Iris pigment epithelial cell (primary cell): ENCODE results near the gene FGD6.
"Not testable (repeated sequence)": the region's sequence is repeated elsewhere in the genome, so short reads cannot be mapped to it uniquely, and the experiment has no call there.

Experiments used
- DNase-seq: peaks from one replicate; pipeline ENCODE4 v3.0.0-alpha.2; 2011; ENCODE audit warnings: low read depth

Gene FGD6

DNA sequence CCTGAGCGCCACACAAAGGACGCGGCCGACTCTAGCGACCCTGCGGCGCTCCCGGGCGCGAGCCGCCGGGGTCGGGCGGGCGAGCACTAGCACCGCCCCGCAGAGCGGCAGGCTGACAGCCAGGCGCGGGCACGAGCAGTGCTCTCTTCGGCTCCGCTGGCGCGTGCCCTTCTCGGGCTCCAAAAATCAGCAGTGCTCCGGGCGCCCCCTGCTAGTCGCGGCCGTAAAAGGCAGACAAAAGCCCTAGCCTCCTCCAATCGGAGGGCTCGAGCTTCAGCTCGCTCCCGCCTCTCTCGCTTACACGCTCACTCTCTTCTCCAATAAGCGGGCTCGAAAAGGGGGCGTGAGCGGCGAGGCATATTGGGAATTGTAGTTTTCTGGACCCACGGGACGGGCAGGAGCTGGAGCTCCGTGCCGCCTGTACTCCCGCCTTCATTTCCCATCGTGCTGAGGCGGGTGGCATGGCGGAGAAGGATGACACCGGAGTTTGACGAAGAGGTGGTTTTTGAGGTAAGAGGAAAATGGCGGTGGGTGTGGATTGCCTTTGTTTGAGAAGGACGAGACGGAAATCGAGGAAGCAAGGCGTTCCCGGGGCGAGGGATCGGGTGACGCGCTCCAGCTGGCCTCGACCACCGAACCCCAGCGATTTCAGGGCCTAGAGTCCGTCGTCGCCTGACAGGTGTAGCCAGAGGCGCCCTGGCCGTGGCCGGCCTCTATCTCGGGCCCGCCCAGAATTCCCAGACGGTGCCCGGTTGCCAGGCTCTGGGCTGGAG, at the start of gene FGD6, which contains the start of gene VEZT:
Gene FGD6 (minus strand): TSS at position 91 of the 773 bp plus-strand sequence. CDS start 227 bp downstream, outside the sequence.
Gene VEZT (plus strand): TSS at position 431 of the 773 bp plus-strand sequence. CDS start 44 bp downstream, at position 475.
- DNase-seq = peak; percentile 100

DNA sequence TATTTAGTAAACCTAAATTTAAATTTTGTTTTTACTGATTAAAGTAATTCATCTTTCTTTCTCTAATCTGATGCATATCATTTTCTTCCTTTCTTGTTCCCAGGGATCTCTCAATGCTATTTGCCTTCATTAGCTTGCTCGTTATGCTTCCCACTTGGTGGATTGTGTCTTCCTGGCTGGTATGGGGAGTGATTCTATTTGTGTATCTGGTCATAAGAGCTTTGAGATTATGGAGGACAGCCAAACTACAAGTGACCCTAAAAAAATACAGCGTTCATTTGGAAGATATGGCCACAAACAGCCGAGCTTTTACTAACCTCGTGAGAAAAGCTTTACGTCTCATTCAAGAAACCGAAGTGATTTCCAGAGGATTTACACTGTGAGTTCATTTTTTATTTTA, 49.0 kb upstream of the FGD6 start:
- DNase-seq = no peak

DNA sequence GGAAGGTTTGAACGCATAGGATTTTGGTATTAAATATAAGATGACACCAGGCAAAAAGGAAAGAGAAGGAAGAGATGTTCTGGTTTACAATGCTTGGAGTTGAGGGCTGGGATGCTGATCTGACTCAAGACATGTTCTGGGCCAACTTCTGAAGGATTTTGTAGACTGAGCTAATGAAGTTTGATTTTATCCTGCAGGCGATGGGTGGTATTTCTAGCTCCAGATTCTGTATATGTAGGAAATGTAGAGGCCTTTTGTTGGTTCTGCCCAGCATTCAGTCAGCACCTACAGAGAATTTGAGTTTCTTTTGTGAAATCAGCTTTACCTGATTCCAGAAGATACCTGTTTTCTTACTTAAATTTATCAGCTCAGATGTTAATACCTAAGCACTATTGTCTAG, 48.5 kb upstream of the FGD6 start:
- DNase-seq = no peak

DNA sequence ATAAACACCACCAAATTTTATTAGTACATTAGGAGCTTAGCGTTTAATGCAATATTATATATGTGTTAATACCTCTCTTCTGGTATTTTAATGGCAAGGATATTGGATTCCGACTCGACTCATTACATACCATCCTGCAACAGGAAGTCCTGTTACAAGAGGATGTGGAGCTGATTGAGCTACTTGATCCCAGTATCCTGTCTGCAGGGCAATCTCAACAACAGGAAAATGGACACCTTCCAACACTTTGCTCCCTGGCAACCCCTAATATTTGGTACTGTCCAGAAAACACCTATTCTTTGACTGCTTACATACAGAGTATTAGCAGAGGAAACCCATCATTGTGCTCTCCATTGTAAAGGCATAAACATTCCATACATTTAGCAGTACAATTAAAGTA, 45.5 kb upstream of the FGD6 start:
- peak; percentile 34 for DNase-seq

DNA sequence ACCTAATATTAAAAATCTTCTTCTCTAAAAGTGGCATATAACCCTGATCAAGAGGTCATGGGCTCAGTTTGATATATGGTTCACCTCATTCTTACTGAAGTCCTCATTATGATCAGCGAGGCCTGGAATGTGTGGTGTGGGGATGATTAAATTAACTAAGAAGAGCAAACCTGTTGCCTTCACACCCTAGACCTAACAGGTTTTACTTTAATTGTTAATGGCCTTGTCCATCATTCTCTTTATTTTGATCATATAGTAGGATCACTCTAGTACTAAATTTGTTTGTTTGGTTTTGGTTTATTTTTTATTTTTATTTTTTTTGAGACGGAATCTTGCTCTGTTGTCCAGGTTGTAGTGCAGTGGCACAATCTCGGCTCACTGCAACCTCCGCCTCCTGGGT, 43.8 kb upstream of the FGD6 start:
- no peak for DNase-seq

DNA sequence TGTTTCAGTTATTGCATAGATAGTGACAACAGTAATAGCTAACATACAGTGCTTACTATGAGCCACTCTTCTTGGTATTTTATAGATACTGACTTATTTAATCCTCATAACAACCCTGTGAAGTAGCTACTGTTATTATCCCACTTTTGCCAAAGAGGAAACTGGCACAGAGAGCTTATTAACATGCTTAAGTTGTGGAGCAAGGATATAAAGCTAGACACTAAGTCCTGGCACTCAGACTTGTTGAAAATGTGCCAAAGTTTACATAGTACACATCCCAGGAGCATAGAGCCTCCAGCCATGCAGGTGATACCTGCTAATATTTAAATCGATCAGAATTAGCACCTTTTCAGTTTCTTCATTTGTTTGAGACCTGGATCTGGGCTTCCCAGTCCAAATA, 42.1 kb upstream of the FGD6 start:
- no peak for DNase-seq

DNA sequence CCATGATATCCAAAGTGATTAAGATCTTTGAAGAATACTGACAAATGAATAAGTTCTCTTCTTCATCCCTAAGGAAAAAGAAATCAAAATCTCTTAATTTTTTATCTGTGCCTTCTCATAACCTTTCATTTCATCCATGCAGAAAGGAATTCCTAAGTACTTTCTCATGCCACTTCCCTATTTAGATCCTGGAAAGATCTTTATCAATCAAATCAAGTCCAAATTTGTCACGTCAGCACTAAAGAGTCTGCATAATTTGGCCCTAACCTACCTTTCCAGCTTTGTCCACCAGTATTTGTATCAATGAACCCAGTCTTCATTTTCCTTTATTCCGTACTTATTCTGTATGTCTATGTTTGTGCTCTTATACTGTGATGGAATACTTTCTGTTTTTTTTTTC, 41.5 kb upstream of the FGD6 start:
- DNase-seq = no peak

DNA sequence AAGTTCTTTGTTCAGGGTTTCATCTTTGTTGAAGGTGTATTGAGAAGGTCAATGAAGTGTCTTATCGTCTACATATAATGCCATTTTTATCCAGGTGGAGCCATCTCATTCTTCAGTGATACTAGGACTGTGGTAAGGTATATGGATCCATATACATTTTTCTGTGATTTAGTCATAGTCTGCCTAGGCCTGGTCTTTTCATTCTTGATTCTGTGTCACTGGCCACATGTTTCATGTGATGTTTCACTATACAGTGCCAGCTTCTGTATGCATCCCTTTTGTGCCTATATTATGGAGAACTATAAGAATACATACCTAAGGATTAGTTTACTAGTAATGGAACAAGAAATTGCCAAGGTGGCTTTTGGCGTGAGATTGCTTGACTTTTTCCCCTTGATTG, 40.9 kb upstream of the FGD6 start:
- DNase-seq = peak; percentile 17

DNA sequence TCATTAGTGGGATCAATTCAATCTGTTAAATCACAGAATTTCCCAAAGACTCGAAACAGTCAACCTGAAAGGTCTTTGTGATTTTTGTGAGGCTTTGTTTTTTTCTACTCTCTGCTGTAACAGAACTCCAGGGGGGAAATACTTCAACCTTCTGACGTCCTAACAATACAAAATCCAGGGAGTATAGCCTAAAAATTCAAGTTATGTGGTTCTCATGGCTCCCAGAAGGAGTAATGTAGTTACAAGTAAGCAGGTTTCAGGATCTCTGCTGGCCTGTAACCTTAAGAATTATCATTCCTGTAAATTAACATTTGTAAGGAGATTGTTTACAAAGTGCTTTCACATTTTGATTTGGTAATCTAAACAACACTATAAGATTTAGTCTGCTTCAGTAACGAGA, 40.3 kb upstream of the FGD6 start:
- peak; percentile 32 for DNase-seq

DNA sequence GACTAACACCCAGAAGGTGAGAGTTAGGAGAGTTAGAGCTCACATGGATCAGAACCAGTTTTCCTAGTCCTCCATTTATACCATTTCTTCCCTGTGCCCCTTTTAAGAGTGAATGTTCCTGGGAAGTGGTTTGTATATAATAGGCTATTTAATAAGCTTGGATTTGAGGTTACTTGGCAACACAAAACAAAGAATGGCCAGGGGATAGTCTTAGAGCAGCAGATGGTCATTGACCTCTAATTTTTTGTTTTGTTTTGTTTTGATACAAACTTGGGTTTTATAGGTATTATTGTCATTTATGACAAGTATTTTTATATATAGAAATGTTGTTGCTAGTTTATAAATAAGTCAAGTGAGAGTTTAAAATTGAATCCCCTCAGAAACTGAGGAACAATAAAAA, 36.1 kb upstream of the FGD6 start:
- no peak for DNase-seq

DNA sequence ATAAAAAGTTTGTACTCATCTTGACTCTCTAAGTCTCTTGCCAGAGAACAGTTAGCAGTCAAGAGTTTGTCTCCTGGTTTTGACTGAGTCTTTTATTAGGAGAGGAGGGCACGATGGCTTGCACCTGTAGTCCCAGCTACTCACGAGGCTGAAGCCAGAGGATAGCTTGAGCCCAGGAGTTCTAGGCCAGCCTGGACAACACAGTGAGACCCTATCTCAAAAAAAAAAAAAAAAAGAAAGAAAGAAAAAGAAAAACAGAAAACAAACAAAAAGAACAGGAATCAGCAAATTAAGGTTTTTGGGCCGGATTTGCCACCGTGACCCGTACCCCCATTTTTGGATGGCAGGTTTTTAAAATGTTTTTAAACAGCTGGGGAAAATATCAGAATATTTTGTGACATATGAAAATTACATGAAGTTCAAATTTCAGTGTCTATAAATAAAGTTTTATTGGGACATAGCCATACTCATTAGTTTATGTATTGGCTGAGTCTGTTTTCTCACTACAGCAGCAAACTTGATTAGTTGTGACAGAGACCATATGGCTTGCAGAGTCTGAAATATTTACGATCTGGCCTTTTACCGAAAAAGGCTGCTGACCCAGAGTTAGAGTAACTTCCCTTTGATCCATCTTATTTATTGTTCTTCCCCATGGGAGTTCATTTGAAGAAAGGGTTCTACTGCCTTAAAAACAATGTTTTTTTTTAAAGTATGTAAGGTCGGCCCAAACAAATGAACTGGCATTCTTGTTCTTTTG, 31.5 kb upstream of the FGD6 start:
- DNase-seq = no peak

DNA sequence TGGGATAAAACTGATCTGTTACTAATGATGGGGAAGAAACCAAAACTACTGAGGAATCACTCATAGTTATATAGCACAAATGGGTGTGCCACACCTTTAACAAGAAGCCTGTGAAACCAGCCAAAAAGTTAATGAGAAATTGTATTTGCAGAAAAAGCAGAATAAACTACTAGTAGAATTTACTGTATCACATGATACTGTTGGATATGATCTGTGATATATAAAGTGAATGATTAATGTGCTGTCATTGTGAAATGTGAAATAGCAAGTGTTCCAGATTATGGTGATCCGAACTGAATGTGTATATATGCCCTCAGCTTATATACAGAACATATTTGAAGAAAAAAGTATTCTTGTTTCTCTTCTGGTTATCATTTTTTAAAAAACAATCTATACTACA, 30.8 kb upstream of the FGD6 start:
- no peak for DNase-seq

DNA sequence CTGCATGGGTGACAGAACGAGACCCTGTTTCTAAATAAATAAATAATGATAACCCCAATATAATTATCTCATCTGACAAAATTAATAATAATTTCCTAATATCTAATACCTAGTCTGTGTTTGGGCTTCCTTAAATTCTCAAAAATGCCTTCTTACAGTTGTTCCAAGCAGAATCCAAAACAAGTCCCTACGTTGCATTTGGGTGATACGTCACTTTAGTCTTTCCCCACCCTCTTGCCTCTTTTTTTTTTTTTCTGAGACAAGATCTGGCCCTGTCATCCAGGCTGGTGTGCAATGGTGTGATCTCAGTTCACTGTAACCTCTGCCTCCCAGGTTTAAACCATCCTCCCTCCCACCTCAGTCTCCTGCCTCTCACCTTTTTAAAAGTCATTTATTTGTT, 27.1 kb upstream of the FGD6 start:
- no peak for DNase-seq

DNA sequence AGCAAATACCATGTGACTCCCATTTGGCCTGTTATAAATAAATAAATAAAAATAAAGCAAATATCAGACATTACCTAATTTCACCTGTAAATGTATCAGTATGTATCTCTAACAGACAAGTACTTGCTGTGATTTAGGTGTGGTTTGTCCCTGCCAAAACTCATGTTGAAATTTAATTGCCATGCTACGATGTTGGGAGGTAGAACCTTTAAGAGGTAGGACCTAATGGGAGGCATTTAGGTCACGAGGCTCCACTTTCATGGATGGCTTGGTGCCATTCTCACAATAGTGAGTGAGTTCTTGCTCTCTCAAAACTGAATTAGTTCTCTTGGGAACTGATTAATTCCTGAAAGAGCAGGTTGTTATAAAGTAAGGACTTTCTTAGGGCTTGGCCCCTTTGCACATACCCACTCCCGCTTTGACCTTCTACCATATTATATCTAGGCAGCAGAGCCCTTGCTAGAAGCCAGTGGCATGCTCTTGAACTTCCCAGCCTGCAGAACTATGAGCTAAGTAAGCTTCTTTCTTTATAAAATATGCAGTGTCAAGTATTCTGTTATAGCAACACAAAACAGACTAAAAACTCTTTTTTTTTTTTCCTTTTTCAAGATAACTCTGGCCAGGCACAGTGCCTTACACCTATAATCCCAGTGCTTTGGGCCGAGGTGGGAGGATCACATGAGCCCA, 26.4 kb upstream of the FGD6 start:
- DNase-seq = no peak

DNA sequence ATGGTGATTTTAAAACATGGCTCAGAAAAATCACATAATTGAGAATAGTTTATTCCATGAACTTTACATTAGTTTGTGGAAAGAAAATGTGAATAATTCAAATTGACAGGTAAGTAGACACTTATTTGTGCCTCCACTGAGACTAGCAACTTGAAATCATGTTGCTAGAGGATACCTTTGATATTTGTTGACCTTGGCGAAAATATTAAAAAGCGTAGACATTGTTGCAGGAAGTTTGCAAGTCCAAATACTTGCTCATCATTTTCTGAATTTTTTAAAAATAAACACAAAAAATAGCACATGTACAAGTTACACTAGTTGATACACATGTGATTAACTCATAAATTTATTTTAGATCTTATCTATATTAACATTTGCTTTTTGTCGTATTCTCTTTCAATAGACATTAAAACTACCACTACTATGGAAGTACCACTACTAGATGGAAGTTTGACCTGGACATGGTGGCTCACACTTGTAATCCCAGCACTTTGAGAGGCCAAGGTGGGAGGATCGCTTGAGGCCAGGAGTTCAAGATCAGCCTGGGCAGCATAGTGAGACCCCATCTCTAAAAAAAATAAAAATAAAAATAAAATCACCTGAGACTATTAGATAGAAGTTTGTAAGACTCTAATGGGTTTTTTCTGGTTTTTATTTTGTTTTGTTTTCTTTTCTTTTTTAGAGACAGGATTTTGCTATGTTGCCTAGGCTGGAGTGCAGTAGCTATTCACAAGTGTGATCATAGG, 24.7 kb upstream of the FGD6 start:
- no peak for DNase-seq

DNA sequence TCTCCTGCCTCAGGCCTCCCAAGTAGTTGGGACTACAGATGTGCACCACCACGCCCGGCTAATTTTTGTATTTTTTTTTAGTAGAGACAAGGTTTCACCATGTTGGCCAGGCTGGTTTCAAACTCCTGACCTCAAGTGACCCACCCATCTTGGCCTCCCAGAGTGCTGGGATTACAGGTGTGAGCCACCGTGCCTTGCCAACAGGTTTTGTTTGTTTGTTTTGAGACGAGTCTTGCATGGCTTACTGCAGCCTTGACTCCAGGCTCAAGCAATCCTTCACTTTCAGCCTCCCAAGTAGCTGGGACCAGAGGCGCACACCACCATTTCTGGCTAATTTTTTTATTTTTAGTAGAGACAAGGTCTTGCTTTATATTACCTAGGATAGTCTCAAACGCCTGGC, 23.9 kb upstream of the FGD6 start:
- DNase-seq = not testable (repeated sequence)

DNA sequence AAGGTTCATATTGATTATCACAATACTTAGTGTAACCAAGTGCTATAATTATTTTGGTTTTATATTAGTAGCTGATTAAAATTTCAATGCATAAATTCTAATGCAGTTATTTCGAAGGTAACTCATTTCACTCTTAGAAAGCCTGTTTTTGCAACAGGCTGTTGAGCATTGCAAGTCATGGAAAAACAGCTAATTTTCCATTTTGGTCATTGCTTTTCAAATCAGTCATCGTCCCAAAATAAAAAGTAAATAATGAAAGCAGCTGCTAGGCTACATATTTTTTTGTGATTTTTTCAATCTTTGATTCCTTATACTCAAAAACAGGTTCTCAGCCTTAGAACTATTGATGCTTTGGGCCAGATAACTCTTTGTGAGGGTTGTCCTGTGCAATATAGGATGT, 23.3 kb upstream of the FGD6 start:
- DNase-seq = no peak

DNA sequence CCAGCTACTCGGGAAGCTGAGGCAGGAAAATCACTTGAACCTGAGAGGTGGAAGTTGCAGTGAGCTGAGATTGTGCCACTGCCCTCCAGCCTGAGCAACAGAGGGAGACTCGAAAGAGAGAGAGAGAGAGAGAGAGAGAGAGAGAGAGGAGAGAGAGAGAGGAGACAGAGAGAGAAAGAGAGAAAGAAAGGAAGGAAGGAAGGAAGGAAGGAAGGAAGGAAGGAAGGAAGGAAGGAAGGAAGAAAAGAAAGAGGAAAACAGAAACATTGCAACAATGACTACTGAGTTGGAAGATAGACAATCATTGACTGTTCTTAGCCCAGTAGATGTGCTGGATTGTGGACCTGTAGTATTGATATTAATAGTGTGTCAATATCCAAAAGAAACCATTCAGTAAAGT, 22.6 kb upstream of the FGD6 start:
- not testable (repeated sequence) for DNase-seq

DNA sequence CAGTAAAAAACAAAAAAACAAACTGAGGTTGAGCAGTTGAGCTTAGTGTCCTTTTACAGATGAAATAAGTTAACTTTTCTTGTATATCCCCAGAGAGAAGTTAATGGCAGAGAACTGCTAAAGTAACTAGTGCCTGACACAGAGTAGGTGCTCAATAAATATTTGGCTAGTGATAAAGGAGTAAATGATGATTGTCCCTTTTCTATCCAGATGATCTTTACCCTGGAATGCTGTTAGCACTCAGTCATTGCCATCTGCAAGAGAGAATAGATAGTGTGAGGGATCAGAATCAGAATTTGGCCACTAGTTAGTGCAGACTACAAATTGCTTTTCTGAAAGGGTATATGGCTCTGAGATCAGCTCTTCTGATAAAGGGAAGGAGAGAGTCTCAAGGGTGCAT, 21.9 kb upstream of the FGD6 start:
- no peak for DNase-seq

DNA sequence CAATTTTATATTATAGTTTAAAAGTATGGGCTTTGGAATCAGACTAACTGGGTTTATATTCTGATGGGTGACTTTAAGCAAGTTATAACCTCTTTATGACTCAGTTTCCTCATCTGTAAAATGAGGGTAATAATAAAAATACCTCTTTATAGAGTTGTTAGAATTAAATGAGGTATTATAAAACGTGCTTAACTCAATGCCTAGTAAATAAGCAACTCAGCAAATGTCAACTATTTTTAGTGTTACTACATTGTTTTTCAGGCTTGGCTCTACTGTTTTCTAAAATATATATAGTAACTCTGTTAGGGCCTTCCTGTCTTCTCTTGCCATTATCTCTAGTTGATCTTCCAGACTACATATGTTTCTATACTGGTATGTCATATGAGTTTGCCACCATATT, 20.9 kb upstream of the FGD6 start:
- no peak for DNase-seq

DNA sequence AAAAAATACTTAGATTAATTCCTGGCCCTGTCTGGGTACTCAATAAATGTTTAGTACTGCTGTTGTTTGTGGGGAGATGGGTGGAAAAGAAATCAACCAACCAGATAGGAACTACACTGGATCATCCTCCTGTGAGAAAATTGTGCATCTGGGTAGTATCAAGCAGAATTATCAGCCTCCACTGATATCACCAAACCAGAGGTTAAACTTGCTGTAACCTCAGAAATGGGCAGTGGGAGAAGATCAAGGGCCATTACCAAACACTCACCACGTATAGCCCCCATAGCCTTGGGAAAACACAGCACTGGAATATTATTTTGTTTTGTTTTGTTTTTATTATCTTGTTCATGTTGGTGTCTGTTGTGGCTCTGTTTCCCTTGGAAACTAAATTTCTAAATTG, 20.0 kb upstream of the FGD6 start:
- no peak for DNase-seq

DNA sequence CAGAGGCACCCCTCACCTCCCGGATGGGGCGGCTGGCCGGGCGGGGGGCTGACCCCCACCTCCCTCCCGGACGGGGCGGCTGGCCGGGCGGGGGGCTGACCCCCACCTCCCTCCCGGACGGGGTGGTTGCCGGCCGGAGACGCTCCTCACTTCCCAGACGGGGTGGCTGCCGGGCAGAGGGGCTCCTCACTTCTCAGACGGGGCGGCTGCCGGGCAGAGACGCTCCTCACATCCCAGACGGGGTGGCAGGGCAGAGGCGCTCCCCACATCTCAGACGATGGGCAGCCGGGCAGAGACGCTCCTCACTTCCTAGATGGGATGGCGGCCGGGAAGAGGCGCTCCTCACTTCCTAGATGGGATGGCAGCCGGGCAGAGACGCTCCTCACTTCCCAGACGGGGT, 18.4 kb upstream of the FGD6 start:
- DNase-seq = not testable (repeated sequence)
